Measurements from ENCODE around the gene RAMACL.

The RAMACL gene

GRCh38 chr6:166551754-166552495, 34.6 kb downstream of the RAMACL start:
- Histone ChIP-seq H3K27me3 (ENCODE audit: insufficient read depth, insufficient read length) (no peaks in the 10 kb centered on the region), H3K36me3 (ENCODE audit: insufficient read depth, insufficient read length, low read length) (no peaks in the 10 kb centered on the region), H3K9ac (ENCODE audit: insufficient read length, low read depth) (no peak overlapping the region), H3K4me1 (ENCODE audit: insufficient read depth, insufficient read length) (peaks cover 2% of the 10 kb centered on the region), H3K4me3 (ENCODE audit: insufficient read length, low read depth) (no peak overlapping the region), H3K9me3 (ENCODE audit: insufficient read depth, low read length) (no peaks in the 10 kb centered on the region)
- TF ChIP-seq ZNF274 (IDR thresholded peaks at IDR 0.05; ENCODE audit: low read depth, low read length) (no peak), YY1 (IDR thresholded peaks at IDR 0.05; ENCODE audit: insufficient read depth, insufficient read length) (no peak), SUZ12 (IDR thresholded peaks at IDR 0.05; ENCODE audit: extremely low read depth, insufficient read depth, insufficient read length) (no peak)
- peak; percentile 62 for DNase-seq (ENCODE audit: low read depth, low spot score)

GRCh38 chr6:166546653-166547052, 39.8 kb downstream of the RAMACL start:
- DNase-seq (ENCODE audit: low read depth, low spot score), result no peak
- no peak for TF ChIP-seq YY1 (IDR thresholded peaks at IDR 0.05; ENCODE audit: insufficient read depth, insufficient read length)
- no peak for TF ChIP-seq ZNF274 (IDR thresholded peaks at IDR 0.05; ENCODE audit: low read depth, low read length)
- TF ChIP-seq SUZ12 (IDR thresholded peaks at IDR 0.05; ENCODE audit: extremely low read depth, insufficient read depth, insufficient read length), result no peak
- no peaks in the 10 kb centered on the region for H3K27me3 ChIP-seq (ENCODE audit: insufficient read depth, insufficient read length)

DNA sequence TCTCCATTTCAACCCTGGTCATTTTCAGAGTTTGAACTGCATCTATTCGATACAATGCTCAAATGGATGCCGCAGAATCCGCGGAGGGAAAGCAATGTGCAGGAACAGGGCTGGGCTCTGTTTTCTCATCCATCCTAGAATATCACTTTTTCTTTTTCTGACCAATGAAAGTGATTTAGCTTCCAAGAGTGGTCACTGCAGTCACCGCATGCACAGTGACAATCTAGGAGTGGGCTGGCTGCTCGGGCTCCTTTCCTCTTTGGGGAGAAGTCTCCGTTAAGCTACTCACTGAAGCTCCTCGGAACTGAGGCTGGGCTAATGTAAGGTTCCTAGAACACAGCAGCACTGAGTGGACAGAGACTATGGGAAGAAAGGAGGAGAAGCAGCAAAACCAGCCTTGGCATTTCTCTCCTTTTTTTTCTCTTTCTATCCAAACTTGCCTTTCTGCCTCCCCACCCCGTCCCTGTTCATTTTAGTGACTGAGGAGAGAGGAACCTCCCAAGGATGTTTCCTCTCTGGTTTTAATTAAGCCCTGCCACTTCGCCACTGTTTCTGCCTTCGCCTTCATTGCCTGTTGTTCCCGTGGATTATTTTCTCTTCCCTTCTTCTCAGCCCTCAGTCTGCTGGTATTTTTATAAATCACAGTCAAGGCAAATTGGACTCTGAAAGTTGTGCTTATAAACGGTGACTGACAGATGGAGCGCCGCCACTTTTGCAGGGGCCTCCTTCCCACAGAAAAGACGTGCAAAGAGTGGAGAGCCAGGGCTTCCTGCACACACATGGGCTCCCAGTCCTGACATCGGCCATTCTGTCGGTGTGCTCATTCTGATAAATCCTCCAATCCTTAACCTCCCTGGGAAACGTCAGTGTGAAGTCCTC, 41.1 kb downstream of the RAMACL start:
- no peaks in the 10 kb centered on the region for H3K27me3 ChIP-seq (ENCODE audit: insufficient read depth, insufficient read length)
- H3K36me3 ChIP-seq (ENCODE audit: insufficient read depth, insufficient read length, low read length), result no peaks in the 10 kb centered on the region
- no peak overlapping the region for H3K4me3 ChIP-seq (ENCODE audit: insufficient read length, low read depth)
- TF ChIP-seq YY1 (IDR thresholded peaks at IDR 0.05; ENCODE audit: insufficient read depth, insufficient read length), result no peak
- TF ChIP-seq SUZ12 (IDR thresholded peaks at IDR 0.05; ENCODE audit: extremely low read depth, insufficient read depth, insufficient read length), result no peak
- TF ChIP-seq ZNF274 (IDR thresholded peaks at IDR 0.05; ENCODE audit: low read depth, low read length), result no peak
- H3K9ac ChIP-seq (ENCODE audit: insufficient read length, low read depth), result no peak overlapping the region
- no peaks in the 10 kb centered on the region for H3K4me1 ChIP-seq (ENCODE audit: insufficient read depth, insufficient read length)
- no peaks in the 10 kb centered on the region for H3K9me3 ChIP-seq (ENCODE audit: insufficient read depth, low read length)
- DNase-seq (ENCODE audit: low read depth, low spot score), result no peak

More at GRCh38 chr6:166546653-166547052, 39.8 kb downstream of the RAMACL start:
- Histone ChIP-seq H3K9ac (ENCODE audit: insufficient read length, low read depth) (no peak overlapping the region), H3K9me3 (ENCODE audit: insufficient read depth, low read length) (no peaks in the 10 kb centered on the region), H3K4me1 (ENCODE audit: insufficient read depth, insufficient read length) (no peaks in the 10 kb centered on the region), H3K4me3 (ENCODE audit: insufficient read length, low read depth) (no peak overlapping the region), H3K36me3 (ENCODE audit: insufficient read depth, insufficient read length, low read length) (no peaks in the 10 kb centered on the region)

DNA sequence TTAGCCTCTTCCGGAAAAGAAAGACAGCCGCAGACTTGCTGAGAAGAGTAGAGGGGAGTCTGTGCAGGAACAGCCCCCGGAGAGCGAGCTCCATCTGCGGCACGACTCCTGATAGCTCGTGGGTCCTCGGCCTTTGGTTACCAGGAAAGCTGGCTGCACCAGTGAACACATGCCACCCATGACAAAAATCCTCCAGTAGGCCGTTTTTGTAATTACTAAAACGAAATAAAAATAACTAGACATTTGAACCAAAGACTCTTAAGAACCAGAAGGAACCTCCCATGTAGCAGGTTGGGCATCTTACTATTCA, 42.2 kb downstream of the RAMACL start:
- no peaks in the 10 kb centered on the region for H3K36me3 ChIP-seq (ENCODE audit: insufficient read depth, insufficient read length, low read length)
- no peak for TF ChIP-seq ZNF274 (IDR thresholded peaks at IDR 0.05; ENCODE audit: low read depth, low read length)
- no peak for TF ChIP-seq YY1 (IDR thresholded peaks at IDR 0.05; ENCODE audit: insufficient read depth, insufficient read length)
- no peak for TF ChIP-seq SUZ12 (IDR thresholded peaks at IDR 0.05; ENCODE audit: extremely low read depth, insufficient read depth, insufficient read length)
- no peak overlapping the region for H3K4me3 ChIP-seq (ENCODE audit: insufficient read length, low read depth)
- no peak overlapping the region for H3K9ac ChIP-seq (ENCODE audit: insufficient read length, low read depth)
- peaks cover 3% of the 10 kb centered on the region for H3K4me1 ChIP-seq (ENCODE audit: insufficient read depth, insufficient read length)
- H3K9me3 ChIP-seq (ENCODE audit: insufficient read depth, low read length), result no peaks in the 10 kb centered on the region
- H3K27me3 ChIP-seq (ENCODE audit: insufficient read depth, insufficient read length), result no peaks in the 10 kb centered on the region
- DNase-seq (ENCODE audit: low read depth, low spot score), result no peak

DNA sequence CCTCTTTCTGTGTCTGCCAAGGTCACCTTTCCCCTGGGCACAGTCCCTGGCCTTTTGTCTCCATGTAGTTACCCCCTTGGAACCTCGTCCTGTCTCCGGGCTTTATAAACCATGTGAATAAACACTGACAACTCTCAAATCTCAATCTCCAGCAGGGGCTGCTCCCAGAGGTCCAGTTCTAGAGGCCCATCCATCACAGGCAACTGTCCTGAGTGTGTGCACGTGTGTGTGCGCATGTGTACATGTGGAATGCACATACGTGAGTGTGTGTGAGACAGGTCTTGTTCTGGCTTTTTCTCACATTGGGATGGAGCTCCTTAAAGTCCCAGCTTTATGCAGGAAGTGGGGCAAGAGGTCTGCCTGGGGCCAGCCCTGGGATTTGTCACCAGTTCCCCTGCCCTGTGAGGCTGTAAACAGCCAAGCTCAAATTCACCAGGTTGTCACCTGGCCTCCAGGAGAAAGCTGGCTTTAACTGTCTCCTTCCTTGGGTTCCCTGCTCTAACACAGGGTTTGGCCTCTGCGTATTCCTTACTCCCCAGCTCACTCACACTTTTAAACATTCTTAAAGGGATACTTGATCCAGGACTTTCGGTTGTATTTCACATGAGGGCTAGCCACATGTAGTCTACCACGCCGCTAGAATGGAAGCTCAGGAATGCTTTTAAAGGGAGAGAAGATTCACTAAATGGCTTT, 42.7 kb downstream of the RAMACL start:
- Histone ChIP-seq H3K27me3 (ENCODE audit: insufficient read depth, insufficient read length) (no peaks in the 10 kb centered on the region), H3K9ac (ENCODE audit: insufficient read length, low read depth) (no peak overlapping the region), H3K9me3 (ENCODE audit: insufficient read depth, low read length) (no peaks in the 10 kb centered on the region), H3K36me3 (ENCODE audit: insufficient read depth, insufficient read length, low read length) (no peaks in the 10 kb centered on the region), H3K4me3 (ENCODE audit: insufficient read length, low read depth) (no peak overlapping the region), H3K4me1 (ENCODE audit: insufficient read depth, insufficient read length) (peaks cover 3% of the 10 kb centered on the region)
- no peak for TF ChIP-seq YY1 (IDR thresholded peaks at IDR 0.05; ENCODE audit: insufficient read depth, insufficient read length)
- TF ChIP-seq SUZ12 (IDR thresholded peaks at IDR 0.05; ENCODE audit: extremely low read depth, insufficient read depth, insufficient read length), result no peak
- no peak for TF ChIP-seq ZNF274 (IDR thresholded peaks at IDR 0.05; ENCODE audit: low read depth, low read length)
- no peak for DNase-seq (ENCODE audit: low read depth, low spot score)

DNA sequence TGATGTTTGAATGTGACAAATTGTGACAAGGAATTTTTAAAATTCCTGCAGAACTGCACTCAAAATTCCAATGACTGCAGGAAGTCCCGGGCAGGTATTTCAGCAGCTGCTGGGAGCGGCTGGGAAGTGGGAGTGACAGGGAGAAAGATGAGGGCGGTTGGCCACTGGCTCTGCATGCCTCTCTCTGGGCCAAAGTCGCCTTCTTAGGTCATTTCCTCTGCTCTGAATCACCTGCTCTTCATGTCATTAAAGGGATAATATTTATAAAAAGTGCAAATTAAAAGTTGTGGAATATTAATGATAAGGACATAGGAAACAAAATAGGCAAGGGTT, 43.9 kb downstream of the RAMACL start:
- Histone ChIP-seq H3K4me3 (ENCODE audit: insufficient read length, low read depth) (no peak overlapping the region), H3K9ac (ENCODE audit: insufficient read length, low read depth) (no peak overlapping the region), H3K36me3 (ENCODE audit: insufficient read depth, insufficient read length, low read length) (no peaks in the 10 kb centered on the region), H3K9me3 (ENCODE audit: insufficient read depth, low read length) (no peaks in the 10 kb centered on the region), H3K27me3 (ENCODE audit: insufficient read depth, insufficient read length) (no peaks in the 10 kb centered on the region), H3K4me1 (ENCODE audit: insufficient read depth, insufficient read length) (peaks cover 3% of the 10 kb centered on the region)
- DNase-seq (ENCODE audit: low read depth, low spot score), result no peak
- no peak for TF ChIP-seq ZNF274 (IDR thresholded peaks at IDR 0.05; ENCODE audit: low read depth, low read length)

Data from NT2/D1 (cell line).